SW 1271 (cell line): ENCODE data around the gene RBMX2.
"Not testable (repeated sequence)": the region's sequence is repeated elsewhere in the genome, so short reads cannot be mapped to it uniquely, and the experiment has no call there.

Source experiments
- DNase-seq, 2 experiments: peaks; one replicate each; lab custom pipeline; 2025; lab: John Stamatoyannopoulos, UW

RBMX2 gene

GRCh38 chrX:130401415-130402207 lies at the start of gene RBMX2:
TSS of gene RBMX2 (plus strand) at chrX:130401987. CDS start at chrX:130402033, 46 bp downstream.
- peak; percentile 0 to 39 for DNase-seq

- DNase-seq, result not testable (repeated sequence)
Observed at GRCh38 chrX:130352050-130352449, 49.7 kb upstream of the RBMX2 start.

GRCh38 chrX:130376077-130376476 lies 25.7 kb upstream of the RBMX2 start:
- DNase-seq, result no peak

DNA sequence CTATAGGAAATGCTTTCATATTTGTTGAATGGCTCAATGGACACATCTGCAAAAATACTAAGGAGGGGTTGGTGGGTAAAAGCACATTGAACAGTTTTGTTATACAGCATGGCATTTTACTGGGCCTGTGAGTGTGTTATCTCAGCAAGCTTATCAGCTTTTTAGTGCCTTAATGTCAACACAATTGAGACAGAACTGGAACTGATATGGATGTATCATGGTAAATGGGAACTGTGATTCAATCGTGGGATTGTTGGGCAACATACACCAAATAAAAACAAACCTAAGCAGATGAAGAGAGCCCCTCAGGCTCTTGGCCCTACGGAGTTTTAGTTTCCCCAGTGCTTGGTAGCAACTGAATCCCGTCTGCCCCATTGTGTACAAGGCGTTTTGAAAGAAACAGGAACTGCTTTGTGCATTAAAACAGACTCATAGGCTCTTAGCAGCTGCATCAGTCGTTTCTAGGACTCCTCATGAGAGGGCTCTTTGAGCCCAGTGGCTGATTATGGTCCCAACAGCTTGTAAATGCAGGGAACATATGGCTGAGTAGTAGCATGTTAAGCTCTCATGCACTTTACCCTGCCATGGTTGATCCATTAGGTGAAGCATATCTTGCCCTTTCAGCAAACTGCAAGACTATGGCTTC lies 23.6 kb upstream of the RBMX2 start:
- DNase-seq, result no peak

- no peak for DNase-seq
Observed at GRCh38 chrX:130385520-130385919, 16.3 kb upstream of the RBMX2 start, which contains the start of gene GPR119. TSS of gene GPR119 (minus strand) at chrX:130385674. CDS start at chrX:130385447, 227 bp downstream.

GRCh38 chrX:130386408-130386808 lies 15.4 kb upstream of the RBMX2 start:
- DNase-seq, result no peak

DNA sequence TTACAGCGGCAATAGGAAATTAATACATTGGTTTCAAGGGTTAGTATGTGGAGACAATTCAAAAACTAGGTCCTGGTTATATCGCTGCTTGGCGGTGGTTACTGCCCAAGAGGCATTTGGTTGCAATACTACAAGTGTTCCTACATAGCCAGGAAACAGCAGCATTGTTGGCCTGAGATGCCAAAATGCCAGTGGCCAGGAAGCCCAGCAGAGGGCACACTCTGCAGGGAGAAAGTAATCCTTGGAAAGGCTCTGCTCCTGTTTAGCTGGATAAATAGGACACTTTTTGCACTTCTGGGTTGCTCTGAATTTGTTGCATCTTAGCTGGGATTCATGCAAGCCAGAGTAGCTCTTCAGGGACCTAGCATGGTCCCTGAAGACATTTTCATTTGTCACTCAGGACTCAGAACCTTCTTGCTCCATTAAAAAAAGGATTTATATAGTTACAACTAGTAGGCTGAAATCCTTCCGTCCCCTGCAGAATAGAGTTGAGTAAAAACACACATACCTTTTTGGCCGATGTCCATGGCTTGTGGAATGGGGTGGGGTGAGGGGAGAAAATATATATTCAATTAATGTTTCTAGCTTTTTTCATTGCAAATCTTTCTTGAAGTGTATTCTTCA lies 8.2 kb upstream of the RBMX2 start:
- peak in 1 of 2 experiments; percentile 5 for DNase-seq

GRCh38 chrX:130395341-130395740 lies 6.4 kb upstream of the RBMX2 start:
- no peak for DNase-seq

DNA sequence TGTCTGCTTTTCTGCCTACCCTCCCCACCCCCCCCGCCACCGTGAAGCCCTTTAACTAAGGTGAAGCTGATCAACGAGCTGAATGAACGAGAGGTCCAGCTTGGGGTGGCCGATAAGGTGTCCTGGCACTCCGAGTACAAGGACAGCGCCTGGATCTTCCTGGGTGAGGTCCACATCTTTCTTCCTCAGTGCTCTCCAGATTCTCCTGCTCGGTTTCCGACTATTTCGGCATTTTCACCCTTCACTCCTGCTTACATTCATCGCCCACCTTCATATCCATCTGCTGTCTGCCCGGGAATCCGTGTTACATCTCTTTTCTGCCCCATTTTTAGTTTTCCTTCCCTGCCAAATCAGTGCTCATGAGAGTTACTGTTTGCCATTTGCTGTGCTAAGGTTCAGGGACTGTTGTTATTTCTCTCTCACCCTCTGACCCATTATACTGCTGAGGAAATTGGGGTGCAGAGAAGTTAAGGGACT lies 459 bp downstream of the RBMX2 start:
- no peak for DNase-seq

DNA sequence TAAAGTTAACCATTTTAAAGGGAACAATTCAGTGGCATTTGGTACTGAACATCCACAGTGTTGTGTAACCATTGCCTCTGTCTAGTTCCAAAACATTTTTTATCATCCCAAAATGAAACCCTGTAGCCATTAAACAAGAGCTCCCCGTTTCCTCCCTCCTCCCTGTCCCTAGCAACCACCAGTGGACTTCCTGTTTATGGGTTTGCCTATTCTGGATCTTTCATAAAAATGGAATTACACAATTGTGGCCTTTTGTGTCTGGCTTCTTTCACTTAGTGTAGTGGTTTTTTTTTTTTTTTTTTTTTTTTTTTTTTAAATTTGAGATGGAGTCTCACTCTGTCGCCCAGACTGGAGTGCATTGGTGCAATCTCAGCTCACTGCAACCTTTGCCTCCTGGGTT lies 11.6 kb downstream of the RBMX2 start:
- no peak for DNase-seq

DNA sequence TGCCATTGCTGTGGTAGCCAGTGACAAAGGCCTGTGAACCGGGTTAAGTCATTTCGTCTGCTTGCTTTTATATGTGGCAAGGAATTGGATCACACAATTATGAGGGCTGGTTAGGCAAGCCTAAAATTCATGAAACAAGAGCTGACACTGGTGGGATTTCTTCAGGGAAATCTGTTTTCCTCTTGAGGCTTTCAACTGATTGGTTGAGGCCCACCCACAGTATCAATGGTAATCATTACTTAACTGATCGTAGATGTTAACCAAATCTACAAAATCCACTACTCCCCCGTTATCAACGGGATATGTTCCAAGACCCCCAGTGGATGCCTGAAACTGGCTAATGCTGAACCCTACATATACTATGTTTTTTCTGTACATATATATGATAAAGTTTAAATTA lies 13.0 kb downstream of the RBMX2 start:
- DNase-seq, result no peak

DNA sequence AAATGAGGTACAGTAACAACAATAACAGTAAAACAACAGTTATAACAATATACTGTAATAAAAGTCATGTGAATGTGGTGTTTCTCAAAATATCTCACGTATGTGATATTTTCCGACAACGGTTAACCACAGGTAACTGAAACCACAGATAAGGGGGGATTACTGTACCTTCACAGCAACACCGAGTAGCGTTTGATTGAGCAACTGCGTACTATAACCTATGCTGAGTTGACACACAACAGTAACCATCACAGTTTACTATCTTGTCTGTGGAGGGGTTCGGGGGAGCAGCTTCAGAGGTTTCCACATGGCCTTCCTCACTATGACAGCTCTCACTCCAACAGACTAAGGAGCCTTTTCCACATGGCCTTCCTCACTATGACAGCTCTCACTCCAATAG lies 13.4 kb downstream of the RBMX2 start:
- DNase-seq, result no peak

DNA sequence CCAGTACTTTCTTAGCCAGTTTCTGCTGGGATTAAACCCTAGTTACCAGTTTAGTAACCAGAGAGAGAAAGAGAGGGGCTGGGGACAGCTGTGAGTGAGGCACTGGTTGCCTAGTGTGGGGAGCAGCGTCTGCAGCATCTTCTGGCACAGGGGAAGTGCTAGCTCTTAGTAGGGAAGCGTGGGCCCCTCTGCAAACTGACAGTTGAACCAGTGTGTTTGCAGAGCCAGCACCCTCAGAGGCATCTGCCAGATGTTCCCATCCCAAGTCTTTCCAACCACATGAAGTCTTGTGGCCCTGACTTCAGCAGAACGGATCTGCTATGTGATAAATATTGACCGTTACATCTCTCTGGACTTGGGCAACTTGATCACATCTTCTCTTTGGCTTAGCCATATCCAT lies 15.0 kb downstream of the RBMX2 start:
- no peak for DNase-seq

GRCh38 chrX:130418066-130418465 lies 16.3 kb downstream of the RBMX2 start:
- no peak for DNase-seq

DNA sequence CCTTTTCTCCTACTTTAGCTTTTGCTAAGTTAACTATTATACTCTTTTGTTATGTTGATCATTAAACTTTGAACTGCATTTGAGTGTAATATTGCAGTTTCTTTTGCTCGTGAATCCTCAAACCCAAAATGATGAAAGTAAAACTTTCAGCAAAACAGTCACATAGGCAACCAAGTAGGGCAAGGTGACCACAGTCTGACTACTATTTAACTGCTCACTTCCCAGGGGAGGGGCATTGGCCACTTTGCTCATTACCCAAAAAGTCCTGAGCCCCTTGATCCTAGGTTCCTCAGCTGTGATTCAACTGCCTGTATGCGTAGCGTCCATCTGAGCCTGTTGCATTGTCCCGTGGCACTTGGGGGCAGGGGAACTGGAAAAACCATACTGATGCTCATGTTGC lies 17.0 kb downstream of the RBMX2 start:
- DNase-seq, result no peak

DNA sequence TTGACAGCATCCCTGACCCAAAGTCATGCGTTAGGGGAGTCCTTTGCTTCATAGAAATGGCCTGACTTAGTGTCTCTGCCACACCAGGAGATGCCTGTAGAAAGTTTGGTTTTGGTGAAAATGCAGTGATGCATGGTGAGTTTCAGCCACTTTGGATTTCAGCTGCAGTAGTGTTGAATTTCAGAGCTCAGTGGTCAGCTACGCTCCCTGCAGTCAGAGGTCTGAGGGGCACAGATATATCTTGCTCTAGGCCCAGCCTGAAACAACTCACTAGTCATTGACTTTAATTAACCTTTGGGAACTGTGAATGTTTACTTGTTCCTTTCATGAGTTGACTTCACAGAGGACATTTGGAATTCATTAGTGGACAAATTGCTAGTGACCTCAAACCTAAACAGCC lies 17.5 kb downstream of the RBMX2 start:
- no peak for DNase-seq

DNA sequence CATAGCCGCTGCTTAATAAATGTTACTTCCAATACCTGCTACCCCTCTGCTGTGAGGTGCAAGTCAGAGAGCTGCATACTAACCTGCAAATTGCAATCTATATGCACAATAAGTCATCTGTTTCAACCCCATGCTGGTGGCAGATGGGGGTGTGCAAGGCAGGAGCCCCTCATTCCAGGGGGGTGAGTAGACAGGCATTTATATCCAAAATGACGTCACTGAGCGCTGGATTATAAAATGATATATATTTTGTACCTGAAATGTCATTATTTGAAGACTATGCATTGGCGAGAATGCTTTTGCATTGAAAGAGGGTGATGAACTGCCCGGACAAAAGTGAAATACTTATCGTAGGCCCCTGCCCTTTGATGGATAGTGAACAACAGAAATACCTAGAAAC lies 24.7 kb downstream of the RBMX2 start:
- DNase-seq, result no peak

DNA sequence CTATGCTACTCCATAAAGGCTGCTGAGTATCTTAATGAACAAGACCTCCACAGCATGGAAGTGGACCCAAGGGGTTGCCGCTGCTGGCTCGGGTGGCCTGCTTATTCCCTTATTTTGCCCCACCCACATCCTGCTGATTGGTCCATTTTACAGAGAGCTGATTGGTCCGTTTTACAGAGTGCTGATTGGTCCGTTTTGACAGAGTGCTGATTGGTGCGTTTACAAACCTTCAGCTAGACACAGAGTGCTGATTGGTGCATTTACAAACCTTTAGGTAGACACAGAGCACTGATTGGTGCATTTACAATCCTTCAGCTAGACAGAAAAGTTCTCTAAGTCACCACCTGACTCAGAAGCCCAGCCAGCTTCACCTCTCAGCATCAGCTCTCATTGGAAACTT lies 27.4 kb downstream of the RBMX2 start:
- DNase-seq, result not testable (repeated sequence)

GRCh38 chrX:130435937-130436336 lies 34.1 kb downstream of the RBMX2 start:
- DNase-seq, result no peak

- not testable (repeated sequence) for DNase-seq
Observed at GRCh38 chrX:130437996-130438395, 36.2 kb downstream of the RBMX2 start.

- DNase-seq, result no peak
Observed at GRCh38 chrX:130443875-130444274, 42.1 kb downstream of the RBMX2 start.

DNA sequence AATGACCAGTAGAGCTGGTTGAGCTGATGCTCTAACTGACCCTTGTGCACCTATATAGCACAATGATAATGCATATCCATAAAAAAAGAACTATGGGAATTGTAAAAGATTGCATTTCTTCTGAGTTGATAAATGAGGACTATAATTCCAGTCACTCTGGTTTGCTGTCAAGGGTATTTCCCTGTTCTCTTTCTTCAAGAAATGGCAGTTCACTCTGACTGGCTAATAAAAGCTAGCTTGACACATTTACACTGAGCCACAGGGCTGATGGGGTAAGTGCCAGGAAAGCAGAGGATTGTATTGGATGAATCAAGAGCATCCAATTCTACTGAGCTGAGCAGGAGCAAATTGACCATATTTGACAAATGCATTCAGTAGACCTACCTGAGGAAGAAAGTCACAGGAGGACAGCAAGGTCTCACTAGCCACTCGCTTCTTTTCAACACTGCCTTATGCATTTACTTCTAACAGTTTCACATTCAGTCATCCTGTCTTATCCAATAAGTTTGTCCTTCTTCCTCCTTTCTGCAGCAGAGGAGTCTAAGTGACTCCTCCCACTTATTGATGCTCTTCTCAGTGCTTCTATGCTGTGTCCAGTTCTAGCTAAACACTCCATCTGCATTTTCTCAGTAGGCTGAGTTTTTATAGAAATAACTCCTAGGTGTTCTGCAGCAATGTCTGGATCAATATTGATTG lies 43.0 kb downstream of the RBMX2 start:
- DNase-seq, result no peak
